GM23338 (cell line): ENCODE results near the gene GAREM1.

Experiments used
- EZH2 ChIP-seq: fragments of 200-600 bp; sonication (generic); IDR thresholded peaks from one replicate; pipeline ENCODE4 v1.8.0; 2017; ENCODE audit warnings: antibody characterized with exemption, mild to moderate bottlenecking, low read depth; ENCODE audit not compliant: unreplicated experiment
- EZH2phosphoT487 ChIP-seq: fragments of 200-600 bp; sonication (generic); IDR thresholded peaks from one replicate; pipeline ENCODE4 v1.8.1; 2018; ENCODE audit warnings: antibody characterized with exemption; ENCODE audit not compliant: unreplicated experiment
- JUNB ChIP-seq: IDR thresholded peaks from one replicate; pipeline ENCODE4 v1.6.1; 2016; ENCODE audit warnings: antibody characterized with exemption; ENCODE audit not compliant: unreplicated experiment
- POLR2AphosphoS5 ChIP-seq: IDR thresholded peaks from 2 replicates; pipeline ENCODE4 v1.6.1; 2016; ENCODE audit warnings: antibody characterized with exemption, low read depth
- TF ChIP-seq, protein P1 (sequence below), 2 experiments: fragments of 200-600 bp in 1 of 2; sonication (generic) in 1 of 2; conservative IDR thresholded peaks; 2 replicates each; pipeline versions ENCODE4 v1.5.1 to v1.6.1; 2016 to 2017; ENCODE audit warnings: antibody characterized with exemption in 2 of 2, low read depth in 2 of 2, mild to moderate bottlenecking in 2 of 2, moderate library complexity in 1 of 2
- TF ChIP-seq, protein P2 (sequence below): IDR thresholded peaks from one replicate; pipeline ENCODE4 v1.6.1; 2018; ENCODE audit warnings: antibody characterized with exemption; ENCODE audit not compliant: unreplicated experiment

DNA sequence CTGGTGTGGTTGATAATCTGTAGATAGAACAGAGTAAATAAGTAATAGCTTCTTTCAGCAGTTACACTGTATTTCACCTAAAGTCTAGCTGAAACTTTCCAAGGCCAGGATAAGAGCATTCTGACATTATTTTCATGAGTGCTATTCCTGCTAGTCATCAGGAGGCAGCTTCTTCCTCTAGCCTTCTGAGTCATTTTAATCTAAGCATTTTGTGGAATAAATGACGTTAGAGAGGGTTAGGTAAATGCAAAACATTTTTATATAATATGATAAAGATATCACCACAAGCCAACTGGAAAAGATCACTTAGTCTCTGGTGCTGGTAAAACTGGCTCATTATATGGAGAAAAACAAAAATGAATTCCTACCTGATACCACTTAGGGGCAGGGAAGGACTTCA, 142.3 kb downstream of the GAREM1 start:
- TF ChIP-seq EZH2 (no peak), POLR2AphosphoS5 (no peak), EZH2phosphoT487 (no peak), JUNB (no peak)
- TF ChIP-seq, protein P1, sequence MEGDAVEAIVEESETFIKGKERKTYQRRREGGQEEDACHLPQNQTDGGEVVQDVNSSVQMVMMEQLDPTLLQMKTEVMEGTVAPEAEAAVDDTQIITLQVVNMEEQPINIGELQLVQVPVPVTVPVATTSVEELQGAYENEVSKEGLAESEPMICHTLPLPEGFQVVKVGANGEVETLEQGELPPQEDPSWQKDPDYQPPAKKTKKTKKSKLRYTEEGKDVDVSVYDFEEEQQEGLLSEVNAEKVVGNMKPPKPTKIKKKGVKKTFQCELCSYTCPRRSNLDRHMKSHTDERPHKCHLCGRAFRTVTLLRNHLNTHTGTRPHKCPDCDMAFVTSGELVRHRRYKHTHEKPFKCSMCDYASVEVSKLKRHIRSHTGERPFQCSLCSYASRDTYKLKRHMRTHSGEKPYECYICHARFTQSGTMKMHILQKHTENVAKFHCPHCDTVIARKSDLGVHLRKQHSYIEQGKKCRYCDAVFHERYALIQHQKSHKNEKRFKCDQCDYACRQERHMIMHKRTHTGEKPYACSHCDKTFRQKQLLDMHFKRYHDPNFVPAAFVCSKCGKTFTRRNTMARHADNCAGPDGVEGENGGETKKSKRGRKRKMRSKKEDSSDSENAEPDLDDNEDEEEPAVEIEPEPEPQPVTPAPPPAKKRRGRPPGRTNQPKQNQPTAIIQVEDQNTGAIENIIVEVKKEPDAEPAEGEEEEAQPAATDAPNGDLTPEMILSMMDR (conservative IDR thresholded peaks at IDR 0.05; ENCODE audit: low read depth in 2 of 2), result no peak
- TF ChIP-seq, protein P2, sequence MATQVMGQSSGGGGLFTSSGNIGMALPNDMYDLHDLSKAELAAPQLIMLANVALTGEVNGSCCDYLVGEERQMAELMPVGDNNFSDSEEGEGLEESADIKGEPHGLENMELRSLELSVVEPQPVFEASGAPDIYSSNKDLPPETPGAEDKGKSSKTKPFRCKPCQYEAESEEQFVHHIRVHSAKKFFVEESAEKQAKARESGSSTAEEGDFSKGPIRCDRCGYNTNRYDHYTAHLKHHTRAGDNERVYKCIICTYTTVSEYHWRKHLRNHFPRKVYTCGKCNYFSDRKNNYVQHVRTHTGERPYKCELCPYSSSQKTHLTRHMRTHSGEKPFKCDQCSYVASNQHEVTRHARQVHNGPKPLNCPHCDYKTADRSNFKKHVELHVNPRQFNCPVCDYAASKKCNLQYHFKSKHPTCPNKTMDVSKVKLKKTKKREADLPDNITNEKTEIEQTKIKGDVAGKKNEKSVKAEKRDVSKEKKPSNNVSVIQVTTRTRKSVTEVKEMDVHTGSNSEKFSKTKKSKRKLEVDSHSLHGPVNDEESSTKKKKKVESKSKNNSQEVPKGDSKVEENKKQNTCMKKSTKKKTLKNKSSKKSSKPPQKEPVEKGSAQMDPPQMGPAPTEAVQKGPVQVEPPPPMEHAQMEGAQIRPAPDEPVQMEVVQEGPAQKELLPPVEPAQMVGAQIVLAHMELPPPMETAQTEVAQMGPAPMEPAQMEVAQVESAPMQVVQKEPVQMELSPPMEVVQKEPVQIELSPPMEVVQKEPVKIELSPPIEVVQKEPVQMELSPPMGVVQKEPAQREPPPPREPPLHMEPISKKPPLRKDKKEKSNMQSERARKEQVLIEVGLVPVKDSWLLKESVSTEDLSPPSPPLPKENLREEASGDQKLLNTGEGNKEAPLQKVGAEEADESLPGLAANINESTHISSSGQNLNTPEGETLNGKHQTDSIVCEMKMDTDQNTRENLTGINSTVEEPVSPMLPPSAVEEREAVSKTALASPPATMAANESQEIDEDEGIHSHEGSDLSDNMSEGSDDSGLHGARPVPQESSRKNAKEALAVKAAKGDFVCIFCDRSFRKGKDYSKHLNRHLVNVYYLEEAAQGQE, result no peak
